ENCODE measurements around the gene RANGRF.

The RANGRF gene

GRCh38 chr17:8275421-8276290 is 12.8 kb upstream of the RANGRF start:
- DNase-seq, result no peak

GRCh38 chr17:8277317-8277716 is 11.2 kb upstream of the RANGRF start:
- DNase-seq, result no peak

GRCh38 chr17:8282345-8282744 is 6.1 kb upstream of the RANGRF start:
- no peak for DNase-seq

GRCh38 chr17:8283356-8283755 is 5.1 kb upstream of the RANGRF start:
- no peak for DNase-seq

- DNase-seq, result no peak
Observed at GRCh38 chr17:8284126-8284525, 4.3 kb upstream of the RANGRF start.

- DNase-seq, result no peak
Observed at GRCh38 chr17:8285270-8286181, 2.9 kb upstream of the RANGRF start.

- DNase-seq, result no peak
Observed at GRCh38 chr17:8287651-8288335, 677 bp upstream of the RANGRF start.

GRCh38 chr17:8289103-8289397 is 580 bp downstream of the RANGRF start:
- peak; percentile 70 to 74 for DNase-seq

- no peak for DNase-seq
Observed at GRCh38 chr17:8290043-8290442, 1.6 kb downstream of the RANGRF start.

GRCh38 chr17:8292639-8293395 is 4.3 kb downstream of the RANGRF start:
- no peak for DNase-seq

GRCh38 chr17:8294361-8294760 is 5.9 kb downstream of the RANGRF start:
- DNase-seq, result no peak

GRCh38 chr17:8294814-8295316 is 6.4 kb downstream of the RANGRF start:
- DNase-seq, result no peak

- no peak for DNase-seq
Observed at GRCh38 chr17:8300226-8300625, 11.8 kb downstream of the RANGRF start.

- DNase-seq, result peak; percentile 32 to 46
Observed at GRCh38 chr17:8300627-8301242, 12.3 kb downstream of the RANGRF start.

- no peak for DNase-seq
Observed at GRCh38 chr17:8310601-8311123, 22.2 kb downstream of the RANGRF start.

GRCh38 chr17:8311131-8311790 is 22.8 kb downstream of the RANGRF start:
- DNase-seq, result no peak

- no peak for DNase-seq
Observed at GRCh38 chr17:8312251-8312650, 23.8 kb downstream of the RANGRF start.

- no peak for DNase-seq
Observed at GRCh38 chr17:8312726-8313600, 24.5 kb downstream of the RANGRF start.

- no peak for DNase-seq
Observed at GRCh38 chr17:8314797-8315763, 26.6 kb downstream of the RANGRF start.
